HG03457 (cell line): ENCODE data around the gene WDR82.

Source experiments
- ATAC-seq: cut with Tn5 transposase; IDR thresholded peaks from one replicate; pipeline ENCODE4 v1.9.1; 2021; ENCODE audit warnings: moderate number of reproducible peaks; ENCODE audit not compliant: unreplicated experiment

WDR82 gene

GRCh38 chr3:52259448-52259847, 19.0 kb downstream of the WDR82 start:
- ATAC-seq = no peak

DNA sequence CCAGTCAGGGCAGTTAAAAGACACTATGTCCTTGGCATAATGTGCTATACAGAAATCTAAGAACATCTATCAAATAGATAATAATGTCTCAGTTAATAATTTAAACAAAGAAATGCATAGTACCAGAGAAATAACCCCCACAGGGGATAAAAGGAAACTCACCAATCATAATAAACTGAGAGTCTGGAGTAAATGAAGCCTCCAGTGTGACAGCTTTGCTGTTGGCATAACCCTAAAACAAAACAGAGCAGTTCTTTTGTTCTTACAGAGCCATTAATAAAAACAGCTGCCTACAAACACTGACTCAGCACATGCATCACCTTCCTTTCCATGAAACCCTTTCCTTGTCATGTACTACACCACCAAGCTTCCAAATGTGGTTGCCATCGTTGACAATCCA, 19.4 kb downstream of the WDR82 start:
- ATAC-seq = no peak

DNA sequence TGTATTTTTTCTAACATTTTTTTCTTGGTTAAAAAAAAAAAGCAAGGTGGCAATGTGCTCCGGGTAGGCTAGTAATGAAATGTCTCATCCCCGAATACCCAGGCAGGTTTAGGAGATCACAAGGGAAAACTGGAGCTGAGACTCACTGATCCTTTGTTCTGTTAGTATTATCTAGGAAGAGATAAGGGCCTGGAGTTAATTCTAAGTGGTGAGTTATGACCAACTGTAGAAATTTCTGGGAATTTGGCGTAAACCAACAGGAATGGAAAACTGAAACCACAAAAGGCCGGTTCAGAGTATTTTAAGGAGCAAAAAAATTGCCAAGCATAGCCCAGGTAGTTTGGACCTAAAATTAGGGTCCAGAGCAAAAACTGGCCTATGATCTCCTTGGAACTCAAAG, 20.5 kb downstream of the WDR82 start:
- no peak for ATAC-seq

DNA sequence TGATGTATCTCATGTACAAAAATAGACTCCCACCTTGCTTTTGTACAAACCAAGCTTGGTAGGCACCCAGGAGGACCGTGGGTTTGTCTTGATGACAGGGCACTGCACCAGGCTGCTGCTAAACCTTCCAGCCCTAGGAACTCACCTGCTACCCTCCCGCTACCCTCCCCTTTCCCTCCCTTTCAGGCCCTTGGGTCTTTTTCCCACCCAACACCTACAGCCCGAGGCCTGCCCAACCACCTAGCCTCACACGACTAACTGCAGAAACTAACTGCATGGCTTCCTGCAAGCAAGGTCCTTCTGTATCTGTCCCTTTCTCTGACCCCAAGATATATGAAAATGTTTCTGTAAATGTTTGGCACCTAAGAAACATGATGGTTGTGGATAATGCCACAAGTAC, 21.8 kb downstream of the WDR82 start:
- ATAC-seq = no peak

DNA sequence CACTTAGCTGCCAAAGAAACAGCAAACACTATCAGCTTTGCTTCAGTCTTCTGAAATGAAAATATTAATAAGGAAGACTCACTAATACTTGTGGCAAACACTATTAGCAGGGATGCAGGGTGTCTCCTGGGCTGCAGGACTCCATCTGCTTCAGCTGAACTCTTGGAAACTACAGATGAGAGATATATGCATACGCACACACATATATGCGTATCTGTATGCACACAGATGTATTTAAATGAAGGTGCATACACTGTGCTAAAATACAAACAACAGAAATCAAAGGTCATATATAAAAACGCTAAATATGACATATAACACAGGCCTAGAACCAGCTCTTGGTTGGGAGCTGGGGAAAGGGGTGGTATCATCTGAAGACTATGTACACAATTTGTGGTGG, 22.3 kb downstream of the WDR82 start:
- no peak for ATAC-seq

- no peak for ATAC-seq
These were observed 23.8 kb downstream of the WDR82 start for GRCh38 chr3:52254608-52255007.

GRCh38 chr3:52253314-52254304, 24.8 kb downstream of the WDR82 start:
- ATAC-seq = peak; percentile 77

- ATAC-seq = no peak
These were observed 28.3 kb downstream of the WDR82 start for GRCh38 chr3:52250122-52250521.

DNA sequence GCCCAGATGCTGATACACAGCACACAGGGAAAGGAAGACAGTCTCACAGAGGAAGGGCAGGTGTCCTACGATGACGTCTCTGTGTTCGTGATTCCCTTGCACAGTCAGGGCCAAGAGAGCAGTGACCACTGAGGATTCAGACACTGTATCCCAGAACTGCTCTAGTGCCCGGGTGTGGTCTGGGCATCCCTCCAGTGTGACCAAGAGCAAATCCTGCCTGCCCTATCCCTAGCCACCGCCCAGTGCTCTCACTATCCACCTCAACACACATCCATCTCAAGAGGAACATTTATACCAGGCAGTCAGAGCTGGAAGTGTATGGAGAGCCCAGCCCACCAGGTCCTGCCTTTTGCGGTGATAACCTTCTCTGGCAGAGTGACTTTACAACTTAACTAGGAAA, 28.8 kb downstream of the WDR82 start:
- no peak for ATAC-seq

DNA sequence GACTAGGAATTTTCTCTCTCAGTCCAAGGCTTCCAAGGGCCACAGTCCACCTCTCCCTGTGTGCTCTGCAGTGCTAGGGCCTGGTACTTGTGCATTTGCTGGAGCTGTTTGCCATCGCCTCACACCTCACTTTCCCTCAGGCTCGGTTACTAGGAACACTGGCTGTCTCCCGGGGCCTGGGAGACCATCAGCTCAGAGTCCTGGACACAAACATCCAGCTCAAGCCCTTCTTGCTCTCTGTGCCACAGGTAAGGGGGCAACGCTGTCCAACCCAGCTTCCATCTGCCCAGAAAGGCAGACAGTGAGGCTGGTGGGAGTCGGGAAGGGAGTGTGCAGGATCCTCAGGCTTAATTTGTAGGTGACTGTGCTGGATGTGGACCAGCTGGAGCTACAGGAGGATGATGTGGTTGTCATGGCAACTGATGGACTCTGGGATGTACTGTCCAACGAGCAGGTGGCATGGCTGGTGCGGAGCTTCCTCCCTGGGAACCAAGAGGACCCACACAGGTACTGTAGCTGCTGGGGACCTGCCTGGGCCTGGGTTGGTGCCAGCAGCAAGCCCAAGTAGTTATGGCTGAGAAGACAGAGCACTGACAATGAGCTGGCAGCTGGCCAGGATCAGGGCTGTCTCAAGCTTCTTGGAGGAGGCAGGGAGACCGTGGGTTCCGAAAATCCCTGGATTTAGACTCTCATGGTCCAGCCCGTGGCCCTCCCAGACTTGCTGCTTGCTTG, 29.5 kb downstream of the WDR82 start:
- no peak for ATAC-seq

GRCh38 chr3:52248165-52248541, 30.3 kb downstream of the WDR82 start:
- ATAC-seq = no peak

- ATAC-seq = no peak
These were observed 30.9 kb downstream of the WDR82 start for GRCh38 chr3:52247409-52248164.

- no peak for ATAC-seq
These were observed 31.6 kb downstream of the WDR82 start for GRCh38 chr3:52246728-52247408.

GRCh38 chr3:52246264-52246620, 32.2 kb downstream of the WDR82 start:
- ATAC-seq = no peak

DNA sequence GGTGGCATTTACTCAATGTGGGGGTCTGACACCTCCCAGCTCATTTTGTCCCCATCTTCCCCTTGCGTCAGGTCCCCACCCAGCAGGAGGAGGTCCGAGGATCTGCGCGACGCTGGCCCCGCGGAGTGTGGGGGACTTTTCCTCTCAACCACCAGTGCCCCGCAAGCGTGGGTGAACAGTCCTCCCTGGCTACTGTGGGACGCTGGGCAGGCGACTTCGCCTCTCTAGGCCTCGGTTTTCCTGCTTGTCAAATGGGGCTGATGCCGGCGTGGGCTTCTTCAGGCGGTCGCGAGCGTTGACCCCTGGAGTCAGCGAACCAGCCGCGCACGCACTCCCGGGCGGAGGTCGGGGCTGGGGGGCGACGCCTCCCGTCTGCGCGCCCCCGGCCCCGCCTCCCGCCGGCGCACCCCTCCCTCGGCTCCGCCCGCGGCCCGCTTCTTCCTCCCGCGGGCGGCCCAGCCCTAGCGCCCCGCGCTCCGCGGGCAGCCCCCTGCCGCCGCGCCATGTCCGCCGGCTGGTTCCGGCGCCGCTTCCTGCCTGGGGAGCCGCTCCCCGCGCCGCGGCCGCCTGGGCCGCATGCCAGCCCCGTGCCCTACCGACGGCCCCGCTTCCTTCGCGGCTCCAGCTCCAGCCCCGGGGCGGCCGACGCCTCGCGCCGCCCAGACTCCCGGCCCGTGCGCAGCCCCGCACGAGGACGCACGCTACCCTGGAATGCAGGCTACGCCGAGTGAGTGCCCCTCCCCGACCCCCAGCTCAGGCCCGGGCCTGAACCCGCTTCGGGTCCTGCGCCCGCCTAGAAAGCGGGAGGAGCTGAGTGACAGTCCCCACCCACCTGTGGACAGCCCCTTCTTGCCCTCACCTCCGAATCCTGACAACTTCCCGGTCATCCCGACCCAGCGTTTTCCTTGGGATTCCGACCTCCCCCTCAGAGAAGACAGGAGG, 32.9 kb downstream of the WDR82 start, which contains the start of gene PPM1M:
Gene PPM1M, plus strand, starts transcription at position 438 of the 942 bp plus-strand sequence. Its CDS starts 66 bp downstream, at position 504.
- no peak for ATAC-seq

DNA sequence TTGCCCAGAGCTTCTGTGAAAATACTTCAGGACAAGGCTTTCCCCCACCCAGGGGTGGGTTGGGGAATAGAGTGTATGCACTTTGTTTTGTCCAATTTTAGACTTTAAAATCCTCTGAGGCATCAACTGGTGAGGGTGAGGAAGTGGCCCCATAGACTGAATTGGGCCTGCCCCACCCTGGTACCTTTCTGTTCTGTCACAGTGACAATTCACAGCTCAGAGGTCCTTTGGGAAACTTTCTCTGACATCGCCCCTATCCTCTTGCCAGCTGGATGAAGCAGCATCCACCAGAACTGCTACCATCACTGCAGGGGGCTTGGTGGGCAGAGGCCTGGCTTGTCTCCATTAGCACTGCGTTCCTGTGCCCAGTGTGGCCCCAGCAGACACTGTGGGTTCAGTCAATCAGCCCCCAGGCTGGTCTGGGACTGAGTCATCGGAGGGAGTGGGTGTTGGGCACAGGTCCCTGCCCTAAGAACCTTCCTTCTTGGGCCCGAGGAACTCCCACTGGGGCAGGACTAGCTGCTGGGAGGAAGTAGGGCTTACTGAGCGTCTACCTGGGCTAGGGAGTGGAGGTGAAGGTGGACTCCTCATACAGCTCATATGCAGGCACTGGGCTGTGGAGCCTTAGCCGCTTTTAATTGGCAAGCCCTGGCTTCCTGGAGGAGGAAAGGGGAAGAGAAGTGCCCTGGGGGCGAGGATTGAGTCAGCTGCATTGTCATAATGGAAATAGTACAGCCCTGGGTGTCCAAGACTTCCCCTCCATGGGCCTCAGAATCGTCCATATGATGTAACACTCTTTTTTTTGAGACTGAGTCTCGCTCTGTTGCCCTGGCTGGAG, 34.4 kb downstream of the WDR82 start:
- ATAC-seq = peak; percentile 41

DNA sequence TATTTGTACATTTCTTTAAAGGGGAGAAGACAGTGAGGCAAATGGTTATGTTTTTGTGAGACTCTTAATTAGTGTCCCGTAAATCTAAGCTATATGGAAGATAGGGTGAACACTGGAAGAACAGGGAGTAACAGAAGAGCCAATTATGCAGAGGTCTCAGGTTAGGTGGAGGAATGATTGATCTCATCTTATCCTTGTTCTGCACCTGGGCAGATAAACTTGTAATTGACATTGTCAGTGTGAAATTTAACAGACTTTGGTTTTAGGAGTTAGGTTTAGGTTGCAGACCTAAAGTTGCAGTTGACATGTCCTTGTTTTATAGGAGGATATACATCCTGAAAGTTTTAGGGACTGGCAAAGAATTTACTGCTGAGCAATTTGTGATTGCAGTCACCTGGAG, 36.4 kb downstream of the WDR82 start:
- ATAC-seq = no peak

DNA sequence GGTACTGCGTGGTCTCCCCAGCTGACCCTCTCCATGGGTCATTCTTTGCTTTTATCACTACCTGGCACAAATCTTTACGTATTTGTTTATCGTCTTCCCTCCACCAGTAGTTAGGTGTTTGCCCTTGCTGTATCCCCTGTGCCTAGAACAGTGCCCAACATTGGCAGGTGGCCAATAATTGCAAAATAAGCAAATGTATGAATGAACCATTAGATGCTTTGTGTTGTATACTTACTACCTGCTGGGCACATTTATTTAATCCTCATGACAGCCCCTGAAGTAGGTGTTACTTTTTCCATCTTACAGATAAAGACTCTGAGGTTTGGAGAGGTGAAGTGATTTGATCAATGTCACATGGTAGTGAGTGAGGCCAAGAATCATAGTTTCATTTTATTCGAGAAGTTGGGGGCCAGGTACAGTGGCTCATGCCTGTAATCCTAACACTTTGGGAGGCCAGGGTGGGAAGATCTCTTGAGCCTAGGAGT, 37.5 kb downstream of the WDR82 start:
- no peak for ATAC-seq
